ENCODE measurements around the gene MCTP1. TPM values are rescaled to one million over a fixed set of nuclear protein-coding genes. Genes with fewer than 3 reads are reported as not detected.
A peak's percentile ranks its signal among the peaks of the same experiment; 100 is the strongest.

The MCTP1 gene
- polyA plus RNA-seq, 3 donors, result 34.4 to 72.9 (median 55.5) TPM

DNA sequence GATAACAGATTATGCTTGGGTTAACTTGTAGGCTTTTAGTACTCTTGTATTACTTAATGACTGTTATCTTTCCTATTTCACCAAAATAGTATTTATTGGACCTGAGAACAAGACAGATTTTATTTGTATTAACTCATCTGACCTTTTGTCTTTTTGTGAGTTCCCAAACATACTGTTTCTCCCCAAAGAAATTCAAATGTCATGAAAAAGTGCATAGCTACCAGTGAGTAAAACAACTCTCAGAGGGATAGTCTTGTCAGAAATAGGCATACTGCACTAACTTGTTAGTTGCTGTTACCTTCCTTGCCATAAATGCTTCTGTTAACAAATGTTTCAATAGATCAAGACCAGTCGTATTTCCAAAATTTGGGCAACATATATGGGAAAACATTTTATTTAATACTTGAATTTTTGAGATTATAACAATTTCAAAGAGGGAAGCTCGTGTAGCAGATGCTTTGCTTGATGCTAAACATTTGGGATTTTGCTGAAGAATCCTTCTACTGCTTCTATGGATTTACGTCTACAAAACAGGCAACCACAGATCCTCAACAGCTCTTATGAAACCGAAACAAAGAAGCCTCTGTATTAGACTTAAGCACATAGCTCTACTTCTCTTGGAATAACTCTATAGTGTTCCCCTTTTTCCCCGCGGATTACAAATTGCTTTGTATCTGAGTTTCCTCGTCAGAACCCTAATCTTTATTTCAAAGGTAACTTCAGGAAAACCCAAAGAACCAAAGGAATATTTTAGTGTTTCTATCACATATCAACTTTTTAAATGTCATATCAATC is 248.8 kb downstream of the MCTP1 start:
- H2AFZ ChIP-seq (ENCODE audit: insufficient read depth, low read depth, low read length, poor library complexity, severe bottlenecking), result no peak overlapping the region
- H3K27me3 Mint-ChIP-seq (ENCODE audit: low read depth in 3 of 3), result no peaks in the 10 kb centered on the region
- peak overlapping the region; percentile 22 to 84 (median 64) for H3K27ac Mint-ChIP-seq
- peak overlapping the region in 2 of 3 experiments; percentile 27 to 42 for H3K4me3 ChIP-seq (replicated peaks in 1 of 3; ENCODE audit: low read depth in 2 of 3, low read length in 3 of 3)
- intact Hi-C loops (cut with micrococcal nuclease), result no loop called here
- peak overlapping the region; percentile 48 to 57 for H3K4me3 Mint-ChIP-seq
- H3K9me3 ChIP-seq (replicated peaks in 1 of 2; ENCODE audit: control insufficient read depth in 1 of 2, insufficient read depth in 1 of 2, low read length in 2 of 2), result peaks cover 0 to 9% of the 10 kb centered on the region in 2 donors
- 10% methylated on average over 2 of the region's 7 CpGs for WGBS (ENCODE audit: insufficient coverage)
- peak overlapping the region; percentile 51 for H3K4me2 ChIP-seq (replicated peaks; ENCODE audit: extremely low read depth, low read length, poor library complexity, severe bottlenecking)
- H3K9ac ChIP-seq (ENCODE audit: insufficient read depth, low read length, poor library complexity, severe bottlenecking), result no peak overlapping the region
- peaks cover 96% of the 10 kb centered on the region for H4K20me1 ChIP-seq (ENCODE audit: insufficient read depth, low read length)
- DNase-seq, result peak in 2 of 3 donors; percentile 57 to 65
- H3K27ac ChIP-seq (ENCODE audit: low read depth in 1 of 2, low read length in 2 of 2), result peak overlapping the region in 1 of 2 donors; percentile 24
- peaks cover 8% of the 10 kb centered on the region in 2 donors for H3K4me1 ChIP-seq (ENCODE audit: control insufficient read depth in 1 of 2, insufficient read depth in 2 of 2, low read length in 2 of 2)
- H3K36me3 ChIP-seq (replicated peaks in 1 of 2; ENCODE audit: control insufficient read depth in 1 of 2, insufficient read depth in 2 of 2, low read length in 2 of 2), result peaks cover 3 to 15% of the 10 kb centered on the region in 2 donors
- H3K4me1 Mint-ChIP-seq, result peaks cover 33% of the 10 kb centered on the region
- H3K27me3 ChIP-seq (ENCODE audit: control insufficient read depth in 2 of 2, insufficient read depth in 2 of 2, low read length in 2 of 2), result no peaks in the 10 kb centered on the region
- TF ChIP-seq, protein P1, sequence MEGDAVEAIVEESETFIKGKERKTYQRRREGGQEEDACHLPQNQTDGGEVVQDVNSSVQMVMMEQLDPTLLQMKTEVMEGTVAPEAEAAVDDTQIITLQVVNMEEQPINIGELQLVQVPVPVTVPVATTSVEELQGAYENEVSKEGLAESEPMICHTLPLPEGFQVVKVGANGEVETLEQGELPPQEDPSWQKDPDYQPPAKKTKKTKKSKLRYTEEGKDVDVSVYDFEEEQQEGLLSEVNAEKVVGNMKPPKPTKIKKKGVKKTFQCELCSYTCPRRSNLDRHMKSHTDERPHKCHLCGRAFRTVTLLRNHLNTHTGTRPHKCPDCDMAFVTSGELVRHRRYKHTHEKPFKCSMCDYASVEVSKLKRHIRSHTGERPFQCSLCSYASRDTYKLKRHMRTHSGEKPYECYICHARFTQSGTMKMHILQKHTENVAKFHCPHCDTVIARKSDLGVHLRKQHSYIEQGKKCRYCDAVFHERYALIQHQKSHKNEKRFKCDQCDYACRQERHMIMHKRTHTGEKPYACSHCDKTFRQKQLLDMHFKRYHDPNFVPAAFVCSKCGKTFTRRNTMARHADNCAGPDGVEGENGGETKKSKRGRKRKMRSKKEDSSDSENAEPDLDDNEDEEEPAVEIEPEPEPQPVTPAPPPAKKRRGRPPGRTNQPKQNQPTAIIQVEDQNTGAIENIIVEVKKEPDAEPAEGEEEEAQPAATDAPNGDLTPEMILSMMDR (IDR thresholded peaks at IDR 0.05), result no peak
- H3K79me2 ChIP-seq (ENCODE audit: insufficient read depth, low read length), result peaks cover 94% of the 10 kb centered on the region
- H3K9me3 Mint-ChIP-seq, result peaks cover 7 to 16% (median 12%) of the 10 kb centered on the region in 7 donors
- peaks cover 21 to 22% of the 10 kb centered on the region in 2 donors for H3K36me3 Mint-ChIP-seq

DNA sequence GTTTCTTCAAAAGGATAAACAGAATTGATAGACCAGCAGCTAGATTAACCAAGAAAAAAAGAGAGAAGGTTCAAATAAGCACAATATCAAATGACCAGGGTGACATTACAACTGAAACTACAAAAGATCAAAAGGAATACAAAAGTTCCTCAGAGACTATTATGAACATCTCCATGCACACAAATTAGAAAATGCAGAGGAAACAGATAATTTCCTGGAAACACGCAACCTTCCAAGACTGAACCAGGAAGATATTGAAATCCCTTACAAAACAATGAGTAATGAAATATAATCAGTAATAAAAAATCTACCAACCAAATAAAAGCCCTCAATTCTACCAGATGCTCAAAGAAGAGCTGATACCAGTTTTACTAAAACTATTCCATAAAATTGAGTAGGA is 252.1 kb downstream of the MCTP1 start:
- no peak overlapping the region for H3K4me3 Mint-ChIP-seq
- Histone ChIP-seq H3K79me2 (ENCODE audit: insufficient read depth, low read length) (peaks cover 99% of the 10 kb centered on the region), H3K27ac (ENCODE audit: low read depth in 1 of 2, low read length in 2 of 2) (no peak overlapping the region), H2AFZ (ENCODE audit: insufficient read depth, low read depth, low read length, poor library complexity, severe bottlenecking) (no peak overlapping the region), H3K4me2 (replicated peaks; ENCODE audit: extremely low read depth, low read length, poor library complexity, severe bottlenecking) (no peak overlapping the region), H3K9ac (ENCODE audit: insufficient read depth, low read length, poor library complexity, severe bottlenecking) (no peak overlapping the region), H3K4me3 (replicated peaks in 1 of 3; ENCODE audit: low read depth in 2 of 3, low read length in 3 of 3) (no peak overlapping the region), H3K4me1 (ENCODE audit: control insufficient read depth in 1 of 2, insufficient read depth in 2 of 2, low read length in 2 of 2) (peaks cover 29 to 35% of the 10 kb centered on the region in 2 donors), H4K20me1 (ENCODE audit: insufficient read depth, low read length) (peaks cover 98% of the 10 kb centered on the region), H3K27me3 (ENCODE audit: control insufficient read depth in 2 of 2, insufficient read depth in 2 of 2, low read length in 2 of 2) (no peaks in the 10 kb centered on the region), H3K36me3 (replicated peaks in 1 of 2; ENCODE audit: control insufficient read depth in 1 of 2, insufficient read depth in 2 of 2, low read length in 2 of 2) (peaks cover 0 to 3% of the 10 kb centered on the region in 2 donors), H3K9me3 (replicated peaks in 1 of 2; ENCODE audit: control insufficient read depth in 1 of 2, insufficient read depth in 1 of 2, low read length in 2 of 2) (no peaks in the 10 kb centered on the region)
- H3K9me3 Mint-ChIP-seq, result peaks cover 0 to 10% (median 7%) of the 10 kb centered on the region in 7 donors
- H3K4me1 Mint-ChIP-seq, result peaks cover 57% of the 10 kb centered on the region
- TF ChIP-seq, protein P1 (IDR thresholded peaks at IDR 0.05), result no peak
- intact Hi-C loops (cut with micrococcal nuclease), result no loop called here
- no peaks in the 10 kb centered on the region for H3K27me3 Mint-ChIP-seq (ENCODE audit: low read depth in 3 of 3)
- WGBS (ENCODE audit: insufficient coverage), result no CpG with 5 or more reads among the region's 1 CpG
- H3K36me3 Mint-ChIP-seq, result peaks cover 10 to 11% of the 10 kb centered on the region in 2 donors
- DNase-seq, result no peak
- no peak overlapping the region for H3K27ac Mint-ChIP-seq
